IMR-90 (cell line): ENCODE results near the gene C6orf47. TPM values are rescaled to one million over a fixed set of nuclear protein-coding genes. Genes with fewer than 3 reads are reported as not detected.
A peak's percentile ranks its signal among the peaks of the same experiment; 100 is the strongest.

Experiments
- ATAC-seq: fragments of 200-7000 bp; cut with Tn5 transposase; 2 replicates; pipeline ENCODE4 v1.9.1; 2020; ENCODE audit warnings: low read depth, mild to moderate bottlenecking, moderate library complexity
- BruUV-seq: library from RNA; stranded (reverse); fragments of 400-500 nt; replicated peaks from 2 replicates; lab custom pipeline; 2021; lab: Mats Ljungman, UMichigan
- CTCF ChIA-PET: fragments of 300-600 bp; formaldehyde crosslinking; extraction: SDS; loops from one replicate; lab custom pipeline; 2021; ENCODE audit warnings: antibody characterized with exemption; lab: Yijun Ruan, JAX
- POLR2A ChIA-PET: fragments of 300-600 bp; sonication (Branson Sonifier 250); formaldehyde crosslinking; loops from one replicate; lab custom pipeline; 2022; ENCODE audit warnings: antibody characterized with exemption; ENCODE audit not compliant: unreplicated experiment; lab: Charles Lee
- DNase-seq: peaks from one replicate; pipeline ENCODE4 v3.0.0; 2013
- H2AFZ ChIP-seq: replicated peaks from 2 replicates; pipeline ENCODE3; 2013; ENCODE audit warnings: low read length, mild to moderate bottlenecking; ENCODE audit not compliant: poor library complexity
- H2AK5ac ChIP-seq: 2 replicates; pipeline ENCODE4 v1.6.1; 2013; ENCODE audit warnings: low read depth, low read length, inconsistent platforms
- H2AK9ac ChIP-seq: replicated peaks from 2 replicates; pipeline ENCODE3; 2013; ENCODE audit warnings: mild to moderate bottlenecking, low read depth, low read length, moderate library complexity; ENCODE audit not compliant: poor library complexity
- H2BK120ac ChIP-seq: 2 replicates; pipeline ENCODE4 v1.6.1; 2013; ENCODE audit warnings: low read depth, low read length, inconsistent platforms
- H2BK15ac ChIP-seq: 3 replicates; pipeline ENCODE4 v1.6.1; 2013; ENCODE audit warnings: low read depth, low read length, inconsistent platforms
- H2BK20ac ChIP-seq: 2 replicates; pipeline ENCODE4 v1.6.1; 2013; ENCODE audit warnings: low read depth, mild to moderate bottlenecking, inconsistent platforms, low read length, moderate library complexity
- H2BK5ac ChIP-seq: 2 replicates; pipeline ENCODE4 v1.6.1; 2013; ENCODE audit warnings: mild to moderate bottlenecking, low read depth, low read length, inconsistent platforms; ENCODE audit not compliant: poor library complexity, severe bottlenecking
- H3K14ac ChIP-seq: replicated peaks from 2 replicates; pipeline ENCODE4 v1.6.1; 2013; ENCODE audit warnings: low read depth, low read length, inconsistent platforms
- H3K18ac ChIP-seq: 2 replicates; pipeline ENCODE4 v1.6.1; 2013; ENCODE audit warnings: low read depth, low read length, control low read depth
- H3K23ac ChIP-seq: 2 replicates; pipeline ENCODE4 v1.6.1; 2013; ENCODE audit warnings: low read depth, low read length, inconsistent platforms
- H3K27ac ChIP-seq: 2 replicates; pipeline ENCODE4 v1.5.1; 2013; ENCODE audit warnings: mild to moderate bottlenecking, control low read depth, low read length; ENCODE audit not compliant: insufficient read depth
- H3K27me3 ChIP-seq: 2 replicates; pipeline ENCODE4 v1.6.1; 2013; ENCODE audit warnings: low read length; ENCODE audit not compliant: control insufficient read depth, insufficient read depth
- H3K36me3 ChIP-seq: 2 replicates; pipeline ENCODE4 v1.6.1; 2013; ENCODE audit warnings: low read length, mixed read lengths; ENCODE audit not compliant: control insufficient read depth, insufficient read depth
- H3K4ac ChIP-seq: 2 replicates; pipeline ENCODE4 v1.6.1; 2013; ENCODE audit warnings: low read depth, low read length, inconsistent platforms
- H3K4me1 ChIP-seq: 2 replicates; pipeline ENCODE4 v1.6.1; 2013; ENCODE audit warnings: low read length, mixed read lengths; ENCODE audit not compliant: control insufficient read depth, insufficient read depth
- H3K4me2 ChIP-seq: 2 replicates; pipeline ENCODE4 v1.6.1; 2013; ENCODE audit warnings: low read depth, mild to moderate bottlenecking, control low read depth, low read length, moderate library complexity
- H3K4me3 ChIP-seq: 2 replicates; pipeline ENCODE4 v1.5.1; 2013; ENCODE audit warnings: low read depth, mild to moderate bottlenecking, control low read depth, low read length, moderate library complexity; ENCODE audit not compliant: insufficient read depth
- H3K56ac ChIP-seq: 2 replicates; pipeline ENCODE4 v1.6.1; 2013; ENCODE audit warnings: low read length, inconsistent platforms; ENCODE audit not compliant: insufficient read depth; ENCODE audit errors: extremely low read depth
- H3K79me1 ChIP-seq, 2 experiments: 2 replicates each; pipeline ENCODE4 v1.6.1; 2013; ENCODE audit warnings: low read length in 2 of 2, inconsistent platforms in 1 of 2, low read depth in 1 of 2
- H3K9ac ChIP-seq: 2 replicates; pipeline ENCODE4 v1.6.1; 2013; ENCODE audit warnings: low read depth, low read length, control low read depth
- H3K9me1 ChIP-seq: 2 replicates; pipeline ENCODE4 v1.6.1; 2013; ENCODE audit warnings: low read length, inconsistent platforms; ENCODE audit not compliant: insufficient read depth
- H3K9me3 ChIP-seq: 2 replicates; pipeline ENCODE4 v1.6.1; 2013; ENCODE audit warnings: low read length; ENCODE audit not compliant: control insufficient read depth, insufficient read depth
- H4K20me1 ChIP-seq: 2 replicates; pipeline ENCODE4 v1.6.1; 2013; ENCODE audit warnings: low read length, inconsistent platforms; ENCODE audit not compliant: insufficient read depth
- H4K5ac ChIP-seq: 2 replicates; pipeline ENCODE4 v1.6.1; 2013; ENCODE audit warnings: mild to moderate bottlenecking, low read depth, low read length, control low read depth
- H4K8ac ChIP-seq, 2 experiments: 2 replicates each; pipeline ENCODE4 v1.6.1; 2013; ENCODE audit warnings: low read depth in 2 of 2, low read length in 2 of 2, control low read depth in 1 of 2, inconsistent platforms in 1 of 2
- H4K91ac ChIP-seq: 2 replicates; pipeline ENCODE4 v1.6.1; 2013; ENCODE audit warnings: low read depth, low read length, inconsistent platforms; ENCODE audit not compliant: insufficient read depth
- CHD1 ChIP-seq: IDR thresholded peaks from 2 replicates; pipeline ENCODE4 v1.6.1; 2012; ENCODE audit warnings: low read depth, low read length, improper control_type of control experiment
- ELK1 ChIP-seq: fragments of 150-350 bp; IDR thresholded peaks from 2 replicates; pipeline ENCODE4 v1.6.1; 2016; ENCODE audit warnings: low read depth, mild to moderate bottlenecking, low read length, moderate library complexity, borderline replicate concordance
- FOS ChIP-seq: fragments of 150-350 bp; IDR thresholded peaks from 2 replicates; pipeline ENCODE4 v1.6.1; 2016; ENCODE audit warnings: low read depth, low read length
- MAZ ChIP-seq: IDR thresholded peaks from 2 replicates; pipeline ENCODE4 v1.6.1; 2012; ENCODE audit warnings: low read depth, mild to moderate bottlenecking, low read length, improper control_type of control experiment, moderate library complexity, borderline replicate concordance
- MXI1 ChIP-seq: IDR thresholded peaks from 2 replicates; pipeline ENCODE4 v1.6.1; 2012; ENCODE audit warnings: low read depth, mild to moderate bottlenecking, low read length, moderate library complexity, borderline replicate concordance
- NFE2L2 ChIP-seq: fragments of 150-350 bp; IDR thresholded peaks from 2 replicates; pipeline ENCODE4 v1.6.1; 2016; ENCODE audit warnings: low read depth, mild to moderate bottlenecking, low read length
- POLR2A ChIP-seq: IDR thresholded peaks from 2 replicates; pipeline ENCODE4 v1.6.1; 2012; ENCODE audit warnings: mild to moderate bottlenecking, low read depth, low read length
- RAD21 ChIP-seq: IDR thresholded peaks from 2 replicates; pipeline ENCODE4 v1.6.1; 2012; ENCODE audit warnings: low read length, improper control_type of control experiment
- RFX5 ChIP-seq: IDR thresholded peaks from 2 replicates; pipeline ENCODE4 v1.8.0; 2012; ENCODE audit warnings: low read depth, mild to moderate bottlenecking, low read length, moderate library complexity
- SMC3 ChIP-seq: fragments of 150-350 bp; IDR thresholded peaks from 2 replicates; pipeline ENCODE4 v1.6.1; 2016; ENCODE audit warnings: low read depth, mild to moderate bottlenecking, antibody characterized with exemption, low read length, moderate library complexity
- WGBS, 2 experiments: methylation state at CpG; one replicate each; pipeline versions ENCODE4 v1.1.5 to v1.1.7; 2013; ENCODE audit warnings: missing lambda C conversion rate in 2 of 2; ENCODE audit not compliant: insufficient read length in 1 of 2; ENCODE audit errors: extremely low coverage in 2 of 2; 5-methylcytosine and 5-hydroxymethylcytosine counted together
- dilution Hi-C: fragments of 300-500 bp; cut with HindIII; formaldehyde crosslinking; loops from one replicate; pipeline ENCODE4 v1.14.3; 2018; ENCODE audit warnings: low sequenced_read_pairs; ENCODE audit not compliant: unreplicated experiment
- in situ Hi-C: fragments of 300-500 bp; cut with MboI; formaldehyde crosslinking; loops from 3 replicates; pipeline ENCODE4 v1.14.3; 2019; ENCODE audit warnings: low sequenced_read_pairs, inconsistent platforms, mixed read lengths
- intact Hi-C: fragments of 100-400 bp; cut with micrococcal nuclease; formaldehyde crosslinking; loops from 2 replicates; pipeline ENCODE4 v1.10.0; 2022
- polyA plus RNA-seq, 3 experiments: library from polyadenylated mRNA; depleted of rRNA; stranded (reverse); fragments of >200 nt; gene quantifications; 2 replicates each; pipeline ENCODE4 v1.2.3, GENCODE V29; 2012; ENCODE audit warnings: low replicate concordance in 1 of 3
- total RNA-seq: library from RNA; depleted of rRNA; stranded (reverse); fragments of >200 nt; gene quantifications from 2 replicates; pipeline ENCODE4 v1.2.3, GENCODE V29; 2012
- TF ChIP-seq, protein P1 (sequence below): conservative IDR thresholded peaks from 2 replicates; pipeline ENCODE4 v1.5.1; 2012; ENCODE audit warnings: mild to moderate bottlenecking, low read depth, low read length, improper control_type of control experiment

Gene C6orf47
- total and polyA plus RNA-seq, 2 of the 4 experiments (the other 2 are of a cell fraction), result 8.9 to 14.2 TPM

DNA sequence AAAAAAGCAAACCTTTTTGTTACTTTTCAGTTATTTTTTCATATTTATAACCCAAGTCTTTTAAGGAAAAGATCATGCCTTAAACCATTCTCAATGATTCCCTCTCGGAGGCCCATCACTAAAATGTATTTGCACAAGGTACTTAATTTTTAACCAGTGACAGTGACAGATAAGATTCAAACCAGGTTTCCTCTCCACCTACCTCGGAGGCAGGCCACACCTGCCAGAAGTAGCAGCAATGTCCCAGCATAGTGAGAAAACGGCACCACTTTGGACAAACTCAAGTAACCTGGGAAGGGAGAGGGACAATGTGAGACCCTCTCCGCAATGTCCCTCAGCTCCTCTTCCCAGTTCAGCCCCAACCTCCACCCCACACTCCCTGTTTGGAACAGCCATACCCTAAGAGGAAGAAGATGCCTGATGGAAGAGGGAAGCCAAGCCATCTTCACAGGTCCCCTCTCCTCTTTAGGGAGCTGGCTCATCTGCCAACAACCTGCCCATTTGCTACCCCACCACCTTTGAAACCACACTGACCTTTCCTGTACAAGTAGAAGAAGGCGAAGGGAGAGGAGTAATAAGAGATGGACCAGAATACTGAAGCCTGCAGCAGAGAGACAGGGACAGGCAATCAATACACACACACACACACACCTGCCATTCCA, 40.3 kb upstream of the C6orf47 start:
- H3K79me1 ChIP-seq, result peaks cover 21 to 48% of the 10 kb centered on the region in 2 experiments
- no peak overlapping the region for H4K91ac ChIP-seq
- H3K27me3 ChIP-seq, result no peaks in the 10 kb centered on the region
- no peak overlapping the region for H2AK9ac ChIP-seq
- no peak overlapping the region for H3K4me3 ChIP-seq
- POLR2A ChIA-PET, result no interaction called here
- no peak overlapping the region for H2BK120ac ChIP-seq
- dilution Hi-C loops (no loop called here), intact Hi-C loops (no loop called here), in situ Hi-C loops (no loop called here)
- no TSS peak for BruUV-seq
- H3K4ac ChIP-seq, result no peak overlapping the region
- H2BK5ac ChIP-seq, result no peak overlapping the region
- no peak overlapping the region for H2AFZ ChIP-seq
- TF ChIP-seq SMC3 (no peak), CHD1 (no peak), POLR2A (no peak), MXI1 (no peak), MAZ (no peak), NFE2L2 (no peak), RFX5 (no peak), RAD21 (no peak), ELK1 (no peak), FOS (no peak)
- TF ChIP-seq, protein P1, sequence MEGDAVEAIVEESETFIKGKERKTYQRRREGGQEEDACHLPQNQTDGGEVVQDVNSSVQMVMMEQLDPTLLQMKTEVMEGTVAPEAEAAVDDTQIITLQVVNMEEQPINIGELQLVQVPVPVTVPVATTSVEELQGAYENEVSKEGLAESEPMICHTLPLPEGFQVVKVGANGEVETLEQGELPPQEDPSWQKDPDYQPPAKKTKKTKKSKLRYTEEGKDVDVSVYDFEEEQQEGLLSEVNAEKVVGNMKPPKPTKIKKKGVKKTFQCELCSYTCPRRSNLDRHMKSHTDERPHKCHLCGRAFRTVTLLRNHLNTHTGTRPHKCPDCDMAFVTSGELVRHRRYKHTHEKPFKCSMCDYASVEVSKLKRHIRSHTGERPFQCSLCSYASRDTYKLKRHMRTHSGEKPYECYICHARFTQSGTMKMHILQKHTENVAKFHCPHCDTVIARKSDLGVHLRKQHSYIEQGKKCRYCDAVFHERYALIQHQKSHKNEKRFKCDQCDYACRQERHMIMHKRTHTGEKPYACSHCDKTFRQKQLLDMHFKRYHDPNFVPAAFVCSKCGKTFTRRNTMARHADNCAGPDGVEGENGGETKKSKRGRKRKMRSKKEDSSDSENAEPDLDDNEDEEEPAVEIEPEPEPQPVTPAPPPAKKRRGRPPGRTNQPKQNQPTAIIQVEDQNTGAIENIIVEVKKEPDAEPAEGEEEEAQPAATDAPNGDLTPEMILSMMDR, result no peak
- no peaks in the 10 kb centered on the region for H3K9me3 ChIP-seq
- no peak overlapping the region for H2BK20ac ChIP-seq
- H3K18ac ChIP-seq, result no peak overlapping the region
- H3K4me2 ChIP-seq, result no peak overlapping the region
- H2BK15ac ChIP-seq, result no peak overlapping the region
- no peak overlapping the region for H3K56ac ChIP-seq
- H4K8ac ChIP-seq, result no peak overlapping the region
- H3K14ac ChIP-seq, result 0 out of 2 replicates have a peak overlapping the region, but pooled peaks have one; percentile 6
- peak overlapping the region; percentile 7 for H2AK5ac ChIP-seq
- H3K36me3 ChIP-seq, result peaks cover 16% of the 10 kb centered on the region
- H3K9ac ChIP-seq, result 0 out of 2 replicates have a peak overlapping the region, but pooled peaks have one; percentile 10
- H3K4me1 ChIP-seq, result peaks cover 6% of the 10 kb centered on the region
- H4K20me1 ChIP-seq, result 0 out of 2 replicates have a peak, but pooled peaks cover 11% of the 10 kb centered on the region
- DNase-seq, result no peak
- CTCF ChIA-PET, result no interaction called here
- H3K23ac ChIP-seq, result peak overlapping the region; percentile 78
- peaks cover 10% of the 10 kb centered on the region for H3K9me1 ChIP-seq
- no peak overlapping the region for H4K5ac ChIP-seq
- 100% methylated on average over 1 of the region's 5 CpGs; no CpG with 5 or more reads in 1 of the 2 experiments for WGBS, 2 experiments
- H3K27ac ChIP-seq, result no peak overlapping the region
- no peak for ATAC-seq
